ENCODE measurements around the gene P2RX1.
A peak's percentile ranks its signal among the peaks of the same experiment; 100 is the strongest.

The P2RX1 gene

GRCh38 chr17:3935140-3935542, 18.9 kb upstream of the P2RX1 start:
- peak; percentile 78 for TF ChIP-seq CTCF (IDR thresholded peaks at IDR 0.05; ENCODE audit: low read depth, low read length, missing control alignments)
- no peak for DNase-seq (ENCODE audit: extremely low read depth, low read depth)
- no peak overlapping the region for H3K4me3 ChIP-seq (replicated peaks; ENCODE audit: low read depth, low read length)

GRCh38 chr17:3929764-3930163, 13.5 kb upstream of the P2RX1 start:
- no peak for DNase-seq (ENCODE audit: extremely low read depth, low read depth)
- no peak for TF ChIP-seq CTCF (IDR thresholded peaks at IDR 0.05; ENCODE audit: low read depth, low read length, missing control alignments)
- no peak overlapping the region for H3K4me3 ChIP-seq (replicated peaks; ENCODE audit: low read depth, low read length)

GRCh38 chr17:3929181-3929580, 12.9 kb upstream of the P2RX1 start:
- DNase-seq (ENCODE audit: extremely low read depth, low read depth) = no peak

GRCh38 chr17:3928406-3928805, 12.1 kb upstream of the P2RX1 start:
- no peak for DNase-seq (ENCODE audit: extremely low read depth, low read depth)
- no peak for TF ChIP-seq CTCF (IDR thresholded peaks at IDR 0.05; ENCODE audit: low read depth, low read length, missing control alignments)
- no peak overlapping the region for H3K4me3 ChIP-seq (replicated peaks; ENCODE audit: low read depth, low read length)

More at GRCh38 chr17:3929181-3929580, 12.9 kb upstream of the P2RX1 start:
- H3K4me3 ChIP-seq (replicated peaks; ENCODE audit: low read depth, low read length) = no peak overlapping the region
- TF ChIP-seq CTCF (IDR thresholded peaks at IDR 0.05; ENCODE audit: low read depth, low read length, missing control alignments) = no peak

- no peak overlapping the region for H3K4me3 ChIP-seq (replicated peaks; ENCODE audit: low read depth, low read length)
- no peak for DNase-seq (ENCODE audit: extremely low read depth, low read depth)
- no peak for TF ChIP-seq CTCF (IDR thresholded peaks at IDR 0.05; ENCODE audit: low read depth, low read length, missing control alignments)
These were observed 11.5 kb upstream of the P2RX1 start for GRCh38 chr17:3927628-3928340.

GRCh38 chr17:3926860-3927627, 10.8 kb upstream of the P2RX1 start:
- DNase-seq (ENCODE audit: extremely low read depth, low read depth) = no peak
- TF ChIP-seq CTCF (IDR thresholded peaks at IDR 0.05; ENCODE audit: low read depth, low read length, missing control alignments) = no peak
- no peak overlapping the region for H3K4me3 ChIP-seq (replicated peaks; ENCODE audit: low read depth, low read length)
